BLaER1 (cell line): ENCODE data around the gene OR5T1.

Experiments used
- H3K27ac ChIP-seq: shearing (Covaris generic); formaldehyde crosslinking; 2 replicates; pipeline ENCODE4 v1.8.1; 2022
- H3K27me3 ChIP-seq: shearing (Covaris generic); formaldehyde crosslinking; 2 replicates; pipeline ENCODE4 v1.8.1; 2022
- H3K36me3 ChIP-seq: shearing (Covaris generic); formaldehyde crosslinking; 2 replicates; pipeline ENCODE4 v1.8.1; 2022
- H3K4me1 ChIP-seq: shearing (Covaris generic); formaldehyde crosslinking; 2 replicates; pipeline ENCODE4 v1.8.1; 2022
- H3K4me2 ChIP-seq: shearing (Covaris generic); formaldehyde crosslinking; 2 replicates; pipeline ENCODE4 v1.8.1; 2022
- H3K4me3 ChIP-seq: shearing (Covaris generic); formaldehyde crosslinking; 2 replicates; pipeline ENCODE4 v1.8.1; 2022
- H3K9ac ChIP-seq: shearing (Covaris generic); formaldehyde crosslinking; 2 replicates; pipeline ENCODE4 v1.8.1; 2022
- H3K9me3 ChIP-seq: shearing (Covaris generic); formaldehyde crosslinking; 2 replicates; pipeline ENCODE4 v1.8.1; 2022
- H4K20me1 ChIP-seq: shearing (Covaris generic); formaldehyde crosslinking; 2 replicates; pipeline ENCODE4 v1.8.1; 2022
- Cebpa-rat ChIP-seq: shearing (Covaris generic); IDR thresholded peaks from 2 replicates; pipeline ENCODE4 v1.8.1; 2022

The OR5T1 gene

DNA sequence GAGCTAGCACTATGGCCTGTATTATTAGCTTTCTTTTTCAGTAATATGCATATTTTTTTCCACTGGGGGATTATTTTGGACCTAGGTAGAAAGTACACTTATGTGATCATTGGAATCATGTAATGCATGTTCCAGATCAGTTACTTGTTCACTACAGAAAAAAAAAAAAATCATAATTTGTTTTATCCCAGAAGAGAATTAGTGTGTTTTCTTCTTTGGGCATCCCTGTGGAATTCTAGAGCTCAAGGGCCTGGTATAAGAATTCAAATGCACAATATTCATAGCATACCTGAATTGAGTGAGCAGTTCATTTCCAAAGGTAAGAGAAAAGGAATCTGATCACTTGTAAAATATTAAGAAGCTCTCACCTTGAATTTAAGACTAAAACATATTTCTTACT is at the start of gene OR5T1:
TSS of gene OR5T1 (plus strand) at position 301 of the 400 bp plus-strand sequence. CDS start 1,485 bp downstream, outside the sequence.
- H3K9me3 ChIP-seq = no peaks in the 10 kb centered on the region
- no peaks in the 10 kb centered on the region for H3K4me1 ChIP-seq
- no peaks in the 10 kb centered on the region for H4K20me1 ChIP-seq
- TF ChIP-seq Cebpa-rat = no peak
- H3K36me3 ChIP-seq = no peaks in the 10 kb centered on the region
- H3K4me3 ChIP-seq = no peak within 1 kb of the TSS
- no peak within 1 kb of the TSS for H3K4me2 ChIP-seq
- no peak within 1 kb of the TSS for H3K9ac ChIP-seq
- no peak within 1 kb of the TSS for H3K27ac ChIP-seq
- no peaks in the 10 kb centered on the region for H3K27me3 ChIP-seq

DNA sequence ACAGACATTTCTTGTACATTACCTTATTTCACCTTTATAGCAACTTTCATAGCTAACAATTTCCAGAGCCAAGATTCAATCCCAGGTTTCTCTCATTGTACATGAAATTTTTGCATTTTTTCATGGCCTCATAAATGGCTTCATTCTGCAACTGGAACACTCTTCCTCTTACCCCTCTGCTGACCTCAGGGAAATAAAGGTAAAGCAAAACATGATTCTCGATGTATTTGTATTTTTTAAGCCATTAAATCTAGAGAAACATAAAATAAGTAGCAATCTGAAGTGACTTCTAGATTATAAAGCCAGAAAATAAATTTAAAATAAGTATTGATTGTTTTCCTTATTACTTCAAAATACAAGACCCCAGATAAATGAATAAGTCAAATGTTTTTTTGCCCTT is 39.8 kb upstream of the OR5T1 start, which contains the start of gene OR5T2:
TSS of gene OR5T2 (minus strand) at position 101 of the 400 bp plus-strand sequence. CDS start 1,193 bp downstream, outside the sequence.
- H3K4me3 ChIP-seq = no peak within 1 kb of the TSS
- no peaks in the 10 kb centered on the region for H3K36me3 ChIP-seq
- no peaks in the 10 kb centered on the region for H4K20me1 ChIP-seq
- no peaks in the 10 kb centered on the region for H3K4me1 ChIP-seq
- no peak within 1 kb of the TSS for H3K9ac ChIP-seq
- no peaks in the 10 kb centered on the region for H3K9me3 ChIP-seq
- TF ChIP-seq Cebpa-rat = no peak
- no peak within 1 kb of the TSS for H3K4me2 ChIP-seq
- no peaks in the 10 kb centered on the region for H3K27me3 ChIP-seq
- H3K27ac ChIP-seq = no peak within 1 kb of the TSS

DNA sequence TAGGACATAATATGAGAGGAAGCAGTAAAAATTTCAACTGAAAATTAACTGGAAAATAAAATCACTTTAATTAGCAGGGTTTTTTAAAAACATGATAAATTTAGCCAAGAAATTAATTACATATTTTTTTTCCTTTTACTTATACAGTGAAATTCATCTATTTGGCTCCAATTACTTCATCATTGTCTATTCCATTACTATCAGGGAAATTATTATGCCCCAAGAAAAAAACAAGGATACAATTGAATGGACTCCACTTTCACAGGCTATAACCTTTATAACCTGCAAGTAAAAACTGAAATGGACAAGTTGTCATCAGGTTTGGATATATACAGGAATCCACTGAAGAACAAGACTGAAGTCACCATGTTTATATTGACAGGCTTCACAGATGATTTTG is 22.0 kb upstream of the OR5T1 start, which contains the start of gene OR5T3:
TSS of gene OR5T3 (plus strand) at position 301 of the 400 bp plus-strand sequence. CDS start at position 301, 0 bp downstream.
- Histone ChIP-seq H3K36me3 (no peaks in the 10 kb centered on the region), H3K9me3 (no peaks in the 10 kb centered on the region), H3K4me1 (no peaks in the 10 kb centered on the region), H3K4me2 (no peak within 1 kb of the TSS), H3K4me3 (no peak within 1 kb of the TSS), H3K9ac (no peak within 1 kb of the TSS), H3K27me3 (no peaks in the 10 kb centered on the region), H3K27ac (no peak within 1 kb of the TSS), H4K20me1 (no peaks in the 10 kb centered on the region)
- TF ChIP-seq Cebpa-rat = no peak

DNA sequence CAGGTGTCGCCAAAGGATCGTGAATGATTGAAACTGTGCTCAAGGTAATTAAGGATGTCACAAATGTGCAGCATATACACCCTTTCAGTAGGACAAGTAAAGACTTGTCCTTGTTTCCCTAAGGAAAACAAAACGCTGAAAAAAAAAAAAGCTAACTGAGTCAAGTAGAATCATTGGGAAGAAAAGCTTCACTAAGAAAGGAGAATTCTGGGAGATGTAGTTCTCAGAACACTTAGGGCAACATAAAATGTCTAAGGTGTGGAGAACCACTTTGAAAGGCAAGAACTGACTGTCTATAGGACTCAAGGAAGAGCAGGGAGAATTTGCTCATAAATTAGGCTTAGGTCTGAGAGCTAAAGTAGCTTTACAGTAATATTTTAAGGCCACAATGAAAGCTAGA is 2.9 kb upstream of the OR5T1 start:
- Histone ChIP-seq H3K4me2 (no peak overlapping the region), H3K4me1 (no peaks in the 10 kb centered on the region), H3K27ac (no peak overlapping the region), H3K9ac (no peak overlapping the region), H3K36me3 (no peaks in the 10 kb centered on the region), H3K4me3 (no peak overlapping the region), H3K27me3 (no peaks in the 10 kb centered on the region), H3K9me3 (no peaks in the 10 kb centered on the region), H4K20me1 (no peaks in the 10 kb centered on the region)
- TF ChIP-seq Cebpa-rat = no peak

DNA sequence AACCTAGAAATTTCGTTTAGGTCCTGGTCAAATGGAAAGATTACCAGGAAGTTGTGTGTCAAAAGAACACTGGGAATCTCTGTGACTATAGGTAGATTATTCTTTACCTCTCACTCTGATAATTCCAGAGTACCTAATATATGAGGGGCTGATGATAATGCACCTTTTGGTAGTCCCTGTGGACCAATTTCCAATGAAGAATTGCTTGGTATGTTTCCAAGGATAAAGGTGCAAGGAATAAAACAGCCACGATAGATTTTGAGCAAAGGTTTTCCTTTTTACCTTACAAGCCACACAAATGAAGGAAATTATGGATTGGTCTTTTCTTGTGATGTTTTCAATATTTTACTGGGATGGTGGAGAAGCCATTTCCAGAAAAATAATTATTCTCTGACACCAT is 18.2 kb downstream of the OR5T1 start, which contains the start of gene OR8H1:
TSS of gene OR8H1 (minus strand) at position 101 of the 400 bp plus-strand sequence. CDS start 1,192 bp downstream, outside the sequence.
- Histone ChIP-seq H3K9ac (no peak within 1 kb of the TSS), H3K27me3 (no peaks in the 10 kb centered on the region), H3K4me3 (no peak within 1 kb of the TSS), H4K20me1 (no peaks in the 10 kb centered on the region), H3K4me2 (no peak within 1 kb of the TSS), H3K9me3 (no peaks in the 10 kb centered on the region), H3K4me1 (no peaks in the 10 kb centered on the region), H3K27ac (no peak within 1 kb of the TSS), H3K36me3 (no peaks in the 10 kb centered on the region)
- no peak for TF ChIP-seq Cebpa-rat

DNA sequence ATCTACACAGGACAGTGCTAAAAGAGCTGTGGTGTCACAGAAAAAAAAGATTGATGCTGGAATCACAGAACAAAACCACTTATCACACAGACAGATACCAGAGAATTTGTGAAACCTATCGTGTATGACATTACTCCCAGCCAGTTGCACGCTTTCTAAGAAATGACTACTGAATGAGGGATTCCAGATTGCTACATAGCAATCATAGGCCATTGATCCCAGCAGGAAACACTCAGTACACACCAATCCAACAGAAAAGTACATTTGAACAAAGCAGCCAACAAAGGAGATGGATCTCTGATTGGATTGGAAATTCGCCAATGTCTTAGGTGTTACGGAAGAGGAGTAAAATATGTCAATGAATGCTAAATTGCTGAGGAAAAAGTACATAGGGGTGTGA is 22.9 kb downstream of the OR5T1 start:
- H3K27ac ChIP-seq = no peak overlapping the region
- H4K20me1 ChIP-seq = no peaks in the 10 kb centered on the region
- H3K9me3 ChIP-seq = no peaks in the 10 kb centered on the region
- H3K36me3 ChIP-seq = no peaks in the 10 kb centered on the region
- no peaks in the 10 kb centered on the region for H3K27me3 ChIP-seq
- no peak overlapping the region for H3K9ac ChIP-seq
- no peak overlapping the region for H3K4me3 ChIP-seq
- no peaks in the 10 kb centered on the region for H3K4me1 ChIP-seq
- no peak for TF ChIP-seq Cebpa-rat
- H3K4me2 ChIP-seq = no peak overlapping the region

DNA sequence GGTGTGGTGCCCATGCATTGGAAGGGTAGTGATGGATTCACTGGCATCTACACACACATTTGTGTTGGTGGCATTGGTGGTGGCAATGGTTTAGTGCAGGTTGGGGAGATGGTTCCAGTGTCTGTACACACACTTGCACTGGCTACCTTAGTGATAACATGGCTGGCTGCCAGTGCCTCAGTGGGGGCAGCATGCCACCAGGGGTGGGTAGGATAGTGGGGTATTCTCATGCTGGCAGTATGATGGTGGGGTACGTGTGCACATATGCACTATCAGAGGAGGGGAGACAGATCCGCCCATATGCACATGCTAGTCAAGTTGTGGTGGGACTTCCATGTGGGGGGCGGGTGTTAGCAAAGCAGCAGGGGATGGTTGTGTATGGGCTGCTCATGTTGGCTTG is 33.9 kb downstream of the OR5T1 start:
- H3K4me3 ChIP-seq = no peak overlapping the region
- no peaks in the 10 kb centered on the region for H4K20me1 ChIP-seq
- no peaks in the 10 kb centered on the region for H3K27me3 ChIP-seq
- H3K4me2 ChIP-seq = no peak overlapping the region
- no peak overlapping the region for H3K27ac ChIP-seq
- no peaks in the 10 kb centered on the region for H3K36me3 ChIP-seq
- no peaks in the 10 kb centered on the region for H3K9me3 ChIP-seq
- no peak for TF ChIP-seq Cebpa-rat
- no peak overlapping the region for H3K9ac ChIP-seq
- H3K4me1 ChIP-seq = no peaks in the 10 kb centered on the region

DNA sequence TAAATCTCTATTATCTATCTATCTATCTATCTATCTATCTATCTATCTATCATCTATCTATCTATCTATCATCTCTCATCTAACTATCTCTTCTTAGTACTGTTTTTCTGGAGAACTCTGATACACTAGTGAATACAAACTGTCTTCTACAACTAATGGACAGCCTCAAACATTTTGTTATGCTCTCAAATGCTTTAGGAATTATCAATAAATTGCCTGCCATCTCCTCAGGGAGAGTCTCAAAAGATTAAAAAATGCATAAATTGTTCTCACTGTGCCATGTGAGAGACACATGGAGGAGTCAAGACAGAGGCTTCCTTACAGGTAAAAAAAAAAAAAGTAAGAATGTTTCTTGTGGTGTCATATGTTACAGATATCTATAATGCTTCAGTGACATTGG is 40.9 kb downstream of the OR5T1 start, which contains the start of gene OR8K3:
TSS of gene OR8K3 (plus strand) at position 301 of the 400 bp plus-strand sequence. CDS start 3,163 bp downstream, outside the sequence.
- H3K9me3 ChIP-seq = no peaks in the 10 kb centered on the region
- no peak within 1 kb of the TSS for H3K4me3 ChIP-seq
- H3K4me2 ChIP-seq = no peak within 1 kb of the TSS
- no peaks in the 10 kb centered on the region for H3K4me1 ChIP-seq
- no peak for TF ChIP-seq Cebpa-rat
- no peaks in the 10 kb centered on the region for H3K27me3 ChIP-seq
- H3K9ac ChIP-seq = no peak within 1 kb of the TSS
- H3K27ac ChIP-seq = no peak within 1 kb of the TSS
- no peaks in the 10 kb centered on the region for H3K36me3 ChIP-seq
- H4K20me1 ChIP-seq = no peaks in the 10 kb centered on the region
